GM19455 (cell line): ENCODE results near the gene POT1.

ENCODE experiments used
- ATAC-seq: cut with Tn5 transposase; IDR thresholded peaks from one replicate; pipeline ENCODE4 v1.9.1; 2021; ENCODE audit not compliant: unreplicated experiment

POT1 gene

DNA sequence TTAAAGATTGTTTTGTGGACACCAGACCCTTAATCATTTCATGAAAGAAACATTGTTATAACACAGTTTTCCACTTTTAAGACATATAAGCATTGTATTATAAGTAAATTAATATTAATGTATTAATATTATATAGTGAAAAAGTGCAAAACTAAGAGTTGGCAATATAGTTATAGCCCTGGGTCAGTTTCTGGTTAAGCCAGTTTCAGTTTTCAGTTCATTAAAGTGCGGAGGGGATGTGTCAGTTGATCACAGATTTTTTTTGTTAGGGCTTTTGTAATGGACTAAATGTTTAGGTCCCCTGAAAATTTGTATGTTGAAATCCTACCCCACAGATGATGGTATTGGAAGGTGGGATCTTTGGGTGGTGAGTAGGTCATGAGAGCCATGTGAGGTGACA, 118.3 kb downstream of the POT1 start:
- ATAC-seq: no peak

DNA sequence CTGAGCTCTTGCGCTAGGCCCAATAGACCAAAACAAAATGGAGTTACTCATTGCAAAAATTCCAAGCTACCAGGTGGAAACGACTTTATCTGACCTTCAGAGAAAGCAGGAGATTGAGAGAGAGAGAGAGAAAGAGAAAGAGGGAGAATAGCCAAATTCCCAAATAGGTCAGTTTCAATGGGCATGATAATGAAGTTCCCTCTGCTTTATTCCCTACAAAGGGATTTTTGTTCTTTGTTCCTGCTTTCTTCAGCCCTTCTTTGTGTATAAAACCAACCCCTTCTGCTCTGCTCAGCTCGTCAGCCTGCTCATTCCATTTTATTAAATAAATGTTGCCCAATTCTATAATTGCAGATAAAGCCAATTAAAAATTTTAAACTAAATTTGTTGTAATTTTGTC, 119.0 kb downstream of the POT1 start:
- no peak for ATAC-seq

DNA sequence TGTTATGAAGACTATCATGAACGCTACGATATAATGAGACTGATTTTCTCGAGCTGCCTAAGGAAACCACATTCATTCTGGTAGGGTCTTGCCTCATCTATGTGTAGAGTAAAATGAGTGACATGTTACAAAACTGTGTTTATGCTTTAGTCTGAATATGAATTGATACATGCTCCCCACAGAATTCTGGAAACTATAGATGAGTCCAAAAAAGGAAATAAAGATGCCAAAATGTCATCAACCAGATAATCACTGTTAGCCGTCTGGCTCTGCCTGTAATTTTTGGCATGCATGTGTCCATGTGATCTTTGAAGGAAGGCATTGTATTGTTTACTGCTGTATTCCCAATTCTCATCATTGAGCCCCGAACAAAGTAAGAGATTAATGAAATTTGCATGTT, 121.4 kb downstream of the POT1 start:
- no peak for ATAC-seq

DNA sequence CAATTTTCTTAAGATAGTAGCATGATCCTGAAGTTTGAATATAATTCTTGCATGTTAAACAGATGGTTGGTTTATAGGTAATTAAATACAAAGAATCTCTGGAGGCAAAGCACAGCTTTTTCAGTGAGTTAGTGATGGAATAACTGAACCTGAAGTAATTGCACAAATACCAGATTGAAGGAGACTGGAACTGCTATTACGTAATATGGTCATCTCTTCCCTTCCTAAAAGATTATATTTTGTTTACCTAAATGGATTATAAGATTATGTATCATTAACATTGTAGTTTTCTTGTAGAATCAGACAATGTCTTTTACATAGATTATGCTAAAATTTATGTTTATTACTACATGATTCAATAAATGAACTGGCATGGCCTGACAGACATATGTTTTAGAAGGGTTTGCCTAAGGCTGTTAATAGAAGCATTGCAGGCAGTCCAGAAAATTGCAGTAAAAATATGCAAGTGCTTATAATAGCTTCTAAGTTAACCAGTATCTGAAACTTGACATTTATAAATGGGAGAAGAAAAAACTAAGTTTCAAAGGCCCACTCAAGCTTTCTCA, 128.2 kb downstream of the POT1 start:
- no peak for ATAC-seq

DNA sequence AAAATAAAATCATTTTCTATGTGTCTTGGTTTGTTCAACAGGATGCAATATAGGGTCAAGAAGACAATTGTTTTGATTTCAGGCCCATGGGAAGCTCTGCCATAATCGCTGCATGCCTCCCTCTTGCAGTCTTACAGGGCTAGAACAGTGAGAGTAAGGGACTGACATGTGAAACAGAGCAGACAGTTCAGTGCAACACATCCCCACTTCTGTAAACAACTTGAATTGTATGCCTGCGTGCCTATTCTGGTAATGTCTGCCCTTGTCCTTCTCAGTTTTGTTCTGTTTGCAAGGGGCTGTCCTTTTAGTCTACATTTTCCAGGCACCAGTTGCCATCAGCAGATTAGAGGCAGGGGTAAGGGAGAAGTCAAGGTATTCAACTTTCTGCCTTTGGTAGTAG, 129.2 kb downstream of the POT1 start:
- no peak for ATAC-seq

DNA sequence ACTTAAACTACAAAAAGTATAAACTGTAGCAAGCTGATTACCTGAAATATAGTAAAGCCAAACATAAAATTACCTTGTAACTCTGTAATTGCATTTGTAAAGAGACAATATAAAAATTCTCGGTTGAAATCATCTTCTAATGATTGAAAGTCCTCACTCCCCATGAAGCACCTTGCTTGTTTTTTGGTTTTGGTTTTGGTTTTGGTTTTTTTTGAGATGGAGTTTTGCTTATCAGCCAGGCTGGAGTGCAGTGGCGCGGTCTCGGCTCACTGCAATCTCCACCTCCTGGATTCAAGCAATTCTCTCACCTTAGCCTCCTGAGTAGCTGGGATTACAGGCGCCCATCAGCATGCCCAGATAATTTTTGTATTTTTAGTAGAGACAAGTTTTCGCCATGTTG, 130.2 kb downstream of the POT1 start:
- no peak for ATAC-seq

DNA sequence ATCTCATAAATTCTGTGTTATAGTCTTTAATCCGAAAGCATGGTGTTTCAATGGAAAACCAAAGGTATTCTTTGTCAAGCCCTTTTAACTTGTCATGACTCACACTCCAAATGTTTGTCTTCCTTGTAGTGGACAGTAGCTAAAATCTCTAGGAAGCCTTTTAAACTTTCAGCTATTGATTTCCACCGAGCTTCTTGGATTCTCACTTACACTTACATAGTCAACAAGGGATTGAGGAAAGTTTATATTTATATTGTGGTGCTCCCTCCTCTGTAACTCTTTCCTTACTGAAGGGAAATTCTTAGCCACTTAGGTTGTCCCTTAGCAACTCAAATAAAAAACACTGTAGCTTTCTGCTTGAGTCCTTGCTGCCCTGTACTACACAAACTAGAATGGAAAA, 132.9 kb downstream of the POT1 start:
- ATAC-seq: no peak

DNA sequence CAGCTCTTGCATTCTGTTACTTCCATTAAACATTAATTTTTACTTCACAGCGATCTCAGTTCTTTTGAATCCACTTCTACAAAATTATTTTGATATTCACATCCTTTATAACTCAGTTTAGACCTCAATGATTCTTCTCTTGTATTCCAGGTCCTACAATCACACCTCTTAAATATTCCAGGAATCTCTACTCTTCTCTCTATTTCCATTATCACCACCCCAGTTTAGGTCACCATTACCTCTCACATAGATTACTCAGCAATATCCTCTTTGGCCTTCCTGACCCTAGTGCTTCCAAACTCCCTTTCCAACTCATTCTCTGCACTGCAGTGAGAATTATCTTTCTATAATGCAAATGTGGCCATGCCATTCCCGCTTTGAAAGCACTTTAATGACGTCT, 136.9 kb downstream of the POT1 start:
- no peak for ATAC-seq

DNA sequence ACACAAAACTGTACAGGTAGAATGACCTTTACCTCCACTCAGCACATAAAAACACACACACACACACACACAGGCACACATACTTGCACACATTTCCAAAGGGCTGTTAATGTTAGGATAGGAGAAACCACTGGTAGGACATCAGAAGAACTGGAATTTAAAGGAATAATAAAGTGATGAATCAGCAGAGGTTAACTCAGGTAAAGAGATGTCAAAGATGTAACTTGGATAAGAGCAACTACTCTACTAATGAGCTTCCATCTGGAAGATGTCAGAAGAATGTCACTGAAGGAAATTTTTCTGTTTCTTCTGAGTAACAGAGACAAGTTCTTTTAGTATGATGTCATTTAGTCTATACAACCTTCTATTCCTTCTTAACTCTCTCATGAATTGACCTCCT, 137.6 kb downstream of the POT1 start:
- ATAC-seq: no peak

DNA sequence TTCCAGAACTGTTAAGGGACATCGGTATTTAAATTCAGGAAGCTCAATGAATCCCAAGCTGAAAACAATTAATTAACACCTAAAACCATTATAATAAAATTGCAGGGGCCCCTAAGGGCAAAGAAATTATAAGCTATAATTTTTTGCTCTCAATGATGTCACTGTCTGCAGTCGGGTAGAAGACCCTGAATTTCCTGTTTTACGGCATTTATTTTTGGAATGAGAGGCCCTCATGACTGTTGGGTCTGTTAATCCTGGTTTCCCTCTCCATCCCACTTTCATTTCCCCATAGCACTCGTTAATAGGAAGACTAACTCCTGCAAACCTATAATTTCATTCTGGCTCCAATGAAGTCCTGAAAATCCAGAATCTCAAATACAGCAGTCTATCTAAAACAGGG, 138.2 kb downstream of the POT1 start:
- ATAC-seq: no peak

DNA sequence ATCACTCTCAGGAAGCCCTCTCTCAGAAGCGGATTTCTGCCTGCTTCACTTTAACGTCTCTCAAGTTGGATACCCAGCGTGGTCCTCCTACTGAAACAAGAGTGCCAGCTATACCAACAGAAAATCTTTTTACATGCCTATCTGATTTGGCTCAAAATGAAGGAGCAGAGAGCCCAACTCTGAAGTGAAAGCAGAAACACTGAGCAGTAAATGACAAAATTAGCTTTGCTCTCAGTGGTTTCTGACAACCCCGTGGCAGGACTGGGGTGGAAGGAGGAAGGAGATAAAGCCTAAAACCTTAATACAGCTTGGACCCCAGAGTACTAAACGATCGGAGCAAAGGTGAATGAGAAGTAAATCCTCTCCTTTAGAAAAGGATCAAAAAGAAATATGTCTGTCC, 139.0 kb downstream of the POT1 start:
- ATAC-seq: no peak

DNA sequence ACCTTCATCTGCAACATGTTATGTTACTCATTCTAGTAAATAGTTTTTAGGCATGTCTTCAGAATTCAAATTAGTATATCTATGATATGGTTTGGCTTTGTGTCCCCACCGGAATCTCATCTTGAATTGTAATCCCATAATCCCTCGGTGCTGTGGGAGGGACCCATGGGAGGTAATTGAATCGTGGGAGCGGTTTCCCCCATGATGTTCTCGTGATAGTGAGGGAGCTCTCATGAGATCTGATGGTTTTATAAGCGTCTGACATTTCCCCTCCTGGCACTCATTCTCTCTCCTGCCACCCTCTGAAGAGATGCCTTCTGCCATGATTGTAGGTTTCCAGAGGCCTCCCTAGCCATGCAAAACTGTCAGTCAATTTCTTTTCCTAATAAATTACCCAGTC, 143.6 kb downstream of the POT1 start:
- no peak for ATAC-seq

DNA sequence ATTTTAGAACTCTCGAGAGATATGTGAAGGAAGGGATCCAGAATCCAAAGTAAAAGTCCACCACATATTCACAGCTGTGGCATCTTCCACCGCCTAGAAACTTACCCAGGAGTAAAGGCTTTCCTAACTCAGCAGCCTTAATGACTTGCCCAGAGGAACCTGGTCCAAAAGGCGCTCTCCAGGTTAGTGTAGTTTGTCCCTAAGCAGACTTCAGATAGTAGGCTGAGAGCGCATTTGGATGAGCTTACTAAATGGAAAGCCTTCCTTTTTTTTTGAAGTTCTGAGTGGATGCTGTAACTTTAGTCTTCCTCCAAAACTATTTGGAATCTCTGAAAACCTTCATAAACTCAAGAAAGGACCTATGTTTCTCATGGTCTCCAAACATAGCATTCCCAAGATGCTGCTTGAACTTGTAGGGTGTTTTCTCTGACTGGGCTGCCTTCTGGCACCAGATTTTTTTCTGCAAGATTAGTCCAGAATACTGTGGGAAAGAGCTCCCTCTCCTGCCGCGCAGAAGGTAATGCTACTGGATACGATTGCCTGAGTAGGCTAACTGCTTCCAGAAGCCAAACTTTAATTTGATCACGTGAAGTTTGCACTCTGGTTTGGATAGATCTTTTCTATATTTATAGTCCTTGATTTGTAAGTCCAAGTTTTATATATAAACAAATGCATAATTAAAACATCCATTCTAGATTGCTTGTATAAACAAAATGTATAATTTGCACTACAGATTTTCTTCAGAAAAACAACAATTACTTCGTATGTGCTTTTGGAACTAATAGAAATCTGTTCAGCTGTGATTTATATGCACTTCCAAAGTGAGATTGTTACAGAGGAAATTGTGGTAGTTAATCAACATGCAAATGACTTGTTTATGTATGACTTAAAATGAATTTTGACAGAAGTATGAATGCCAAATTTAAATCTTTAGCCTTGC, 144.5 kb downstream of the POT1 start:
- ATAC-seq: peak; percentile 80

DNA sequence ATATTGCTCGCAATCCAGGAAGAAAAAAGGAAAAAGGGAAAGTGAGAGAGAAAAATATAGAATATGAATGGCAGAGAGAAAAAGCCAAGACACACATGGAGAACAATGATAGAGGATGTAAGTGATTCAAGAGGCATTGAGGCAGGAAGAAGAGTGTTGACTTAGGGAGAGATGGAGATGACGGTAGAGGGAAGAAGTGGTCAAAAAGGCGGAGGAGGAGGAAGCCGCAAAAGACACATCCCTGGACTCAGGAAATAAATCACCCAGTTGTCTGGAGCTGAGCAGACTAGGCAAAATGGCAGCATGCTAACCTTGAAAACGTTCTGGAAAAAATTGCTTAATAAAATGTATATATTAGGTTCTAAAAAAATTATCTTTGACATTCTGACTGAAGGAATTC, 146.4 kb downstream of the POT1 start:
- ATAC-seq: no peak

DNA sequence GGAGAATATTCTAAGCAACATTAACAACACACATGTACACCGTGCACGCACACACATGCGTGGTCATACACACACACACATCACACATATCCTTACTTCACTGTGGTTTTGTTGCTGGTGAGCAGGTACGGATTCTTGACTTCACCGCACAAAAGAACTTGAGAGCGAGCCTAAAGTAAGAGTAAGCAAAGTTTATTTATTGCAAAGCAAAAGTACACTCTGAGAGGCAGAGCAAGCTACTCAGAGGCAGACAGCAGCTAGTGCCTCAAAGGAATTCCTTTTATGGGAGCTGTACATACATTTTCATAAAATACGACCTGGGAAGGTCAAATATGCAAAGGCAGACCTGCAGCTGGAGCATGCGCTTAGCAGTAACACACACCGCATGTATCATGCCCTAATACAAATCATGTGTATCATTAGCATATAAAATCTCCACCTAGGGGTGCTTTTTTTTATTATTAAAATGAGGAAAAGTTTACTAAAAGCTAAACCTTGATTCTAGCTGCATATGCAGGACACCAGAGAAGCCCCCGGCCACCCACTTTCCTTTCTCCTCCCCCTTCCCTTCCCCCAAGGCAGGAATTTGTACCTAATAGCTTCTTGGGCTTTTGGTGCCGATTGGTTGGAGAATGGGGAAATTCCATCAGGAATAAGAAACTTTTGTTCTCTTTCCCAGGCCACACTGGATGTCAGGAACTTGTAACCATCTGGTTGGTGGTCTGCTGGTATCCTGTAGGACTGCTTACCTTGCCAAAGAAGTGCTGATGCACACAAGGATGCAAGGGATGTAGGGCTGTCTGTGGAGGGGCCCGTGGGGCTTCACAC, 147.5 kb downstream of the POT1 start:
- ATAC-seq: no peak

DNA sequence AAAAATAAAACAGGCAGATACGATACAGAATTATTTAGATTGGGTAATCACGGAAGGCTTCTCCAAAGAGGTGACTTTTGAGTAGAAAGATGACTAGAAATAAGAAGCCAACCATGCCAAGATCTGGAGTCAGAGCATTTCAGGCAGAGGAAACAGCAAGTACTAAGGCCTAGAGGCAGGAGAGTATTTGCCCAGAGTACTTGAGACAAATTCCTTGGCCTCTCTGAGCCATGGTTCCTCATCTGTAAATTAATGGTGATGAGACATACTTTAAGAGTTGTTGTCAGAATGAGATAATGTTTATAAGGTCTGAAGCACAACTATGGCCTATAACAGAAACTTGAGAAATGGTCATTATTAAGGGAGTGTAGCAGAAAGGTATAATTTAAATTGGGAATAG, 148.2 kb downstream of the POT1 start:
- ATAC-seq: no peak

DNA sequence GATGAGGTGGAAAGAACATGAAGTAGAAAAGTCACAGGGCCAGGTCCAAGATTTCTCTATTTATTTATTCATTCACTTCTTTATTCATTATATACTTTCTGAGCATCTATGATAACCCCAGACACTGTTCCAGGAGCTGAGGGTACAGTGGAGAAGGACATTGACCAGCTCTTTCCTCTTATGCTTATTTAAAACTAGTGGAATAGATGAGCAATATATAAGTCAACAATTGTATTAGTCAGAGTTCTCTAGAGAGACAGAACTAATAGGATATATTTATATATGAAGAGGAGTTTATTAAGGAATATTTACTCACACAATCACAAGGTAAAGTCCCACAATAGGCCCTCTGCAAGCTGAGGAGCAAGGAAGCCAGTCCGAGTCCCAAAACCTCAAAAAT, 149.0 kb downstream of the POT1 start:
- no peak for ATAC-seq

DNA sequence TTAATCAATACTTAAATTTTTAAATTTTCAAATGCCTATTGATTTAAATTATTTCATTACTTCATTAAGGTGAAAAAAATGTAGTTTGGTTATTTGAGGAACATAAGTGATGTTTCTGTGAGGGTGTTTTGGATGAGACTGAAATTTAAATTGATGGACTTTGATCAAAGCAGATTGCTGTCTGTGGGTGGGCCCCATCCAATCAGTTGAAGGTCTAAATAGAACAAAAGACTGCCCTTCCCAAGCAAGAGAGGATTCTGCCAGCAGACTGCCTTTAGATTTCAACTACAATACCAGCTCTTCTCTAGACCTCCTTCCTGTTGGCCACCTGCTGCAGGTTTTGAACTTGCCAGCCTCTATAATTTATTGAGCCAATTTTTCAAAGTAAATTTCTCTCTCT, 149.6 kb downstream of the POT1 start:
- ATAC-seq: no peak

DNA sequence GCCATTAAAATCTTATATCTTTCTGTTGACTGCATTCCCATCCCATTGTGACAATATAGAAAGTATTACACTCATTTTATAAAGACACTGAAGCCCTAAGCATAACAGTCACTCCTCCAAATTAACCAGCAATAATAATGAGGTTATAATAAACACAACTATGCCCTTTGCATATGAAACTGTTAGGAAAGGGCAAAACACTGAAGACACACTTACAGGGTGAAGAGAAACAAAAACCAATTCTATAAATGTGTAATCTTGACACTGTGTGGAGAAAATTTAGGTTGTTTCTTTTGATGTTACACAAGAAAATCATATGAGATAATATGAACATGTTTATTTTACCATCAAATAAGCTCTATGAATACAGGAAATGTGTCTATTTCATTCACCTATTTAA, 150.0 kb downstream of the POT1 start:
- no peak for ATAC-seq

DNA sequence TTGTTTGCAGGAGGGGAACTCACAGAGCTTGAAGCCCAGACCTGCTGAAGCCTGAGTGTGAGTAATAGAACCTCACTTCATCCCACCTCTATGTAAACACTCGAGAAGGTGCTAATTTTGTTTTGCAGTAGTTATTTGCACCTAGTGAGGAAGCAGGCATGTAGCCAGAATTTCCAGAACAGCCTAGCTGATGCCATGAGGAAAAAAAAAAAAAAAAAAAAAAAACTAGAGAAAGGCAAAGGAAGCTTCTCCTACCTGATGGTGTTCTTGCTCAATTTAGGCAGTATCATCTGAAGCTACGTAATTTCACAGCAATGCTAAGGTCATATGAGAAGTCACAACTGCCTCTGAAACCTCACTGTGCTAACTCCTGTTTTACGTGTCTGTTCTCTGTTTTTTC, 150.4 kb downstream of the POT1 start:
- no peak for ATAC-seq

DNA sequence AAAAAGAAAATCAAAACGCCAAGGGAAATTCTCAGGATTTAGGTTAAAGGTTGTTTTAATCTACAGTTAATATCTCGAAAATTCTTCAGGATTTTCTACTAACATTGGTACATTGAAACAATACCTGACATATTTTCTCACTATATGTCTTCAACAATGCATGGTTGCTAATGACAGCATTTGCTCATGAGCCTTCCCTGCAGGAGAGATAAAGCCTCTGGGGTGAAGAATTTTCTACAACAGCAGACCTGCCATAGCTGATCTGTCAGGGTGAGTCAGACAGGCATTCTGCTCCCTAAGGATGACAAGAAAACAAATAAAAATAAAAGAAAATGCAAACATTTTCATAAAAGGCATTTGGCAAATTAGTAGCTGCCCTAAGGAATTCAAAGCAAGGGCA, 152.4 kb downstream of the POT1 start:
- no peak for ATAC-seq

DNA sequence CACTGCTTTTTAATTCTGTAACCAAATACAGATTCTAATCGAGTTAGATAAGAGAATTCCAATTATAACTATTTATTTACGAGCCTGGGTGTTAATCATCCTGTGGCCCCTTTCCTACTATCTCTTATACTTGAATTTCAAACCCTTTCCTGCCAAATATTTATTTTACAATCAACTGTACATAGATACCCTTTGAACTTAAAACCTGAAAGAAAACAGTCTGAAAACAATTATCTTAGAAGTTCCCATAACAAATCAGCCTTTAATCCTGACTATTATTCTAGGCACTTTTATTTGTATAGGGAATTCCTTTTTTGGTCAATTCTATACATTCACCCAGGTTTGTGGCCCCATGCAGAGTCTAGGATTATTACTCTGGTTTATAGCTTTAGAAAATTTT, 153.5 kb downstream of the POT1 start:
- ATAC-seq: no peak
